Endothelial cell of umbilical vein (primary cell): ENCODE results near the gene COL6A3.

Experiments used
- EZH2 ChIP-seq: IDR thresholded peaks from 2 replicates; pipeline ENCODE4 v1.6.1; 2012; ENCODE audit warnings: borderline replicate concordance, low read depth, mild to moderate bottlenecking, moderate library complexity, low read length, inconsistent platforms; ENCODE audit not compliant: severe bottlenecking
- FOS ChIP-seq: IDR thresholded peaks from 2 replicates; pipeline ENCODE4 v1.6.1; 2011; ENCODE audit warnings: mild to moderate bottlenecking, low read length, moderate library complexity, borderline replicate concordance; ENCODE audit not compliant: insufficient read depth
- MYC ChIP-seq: IDR thresholded peaks from one replicate; pipeline ENCODE4 v1.6.1; 2011; ENCODE audit warnings: mild to moderate bottlenecking, low read depth, low read length
- POLR2A ChIP-seq: IDR thresholded peaks from 2 replicates; pipeline ENCODE4 v1.6.1; 2012; ENCODE audit warnings: low read depth, mild to moderate bottlenecking, control low read depth, low read length
- POLR2AphosphoS5 ChIP-seq: IDR thresholded peaks from 2 replicates; pipeline ENCODE4 v1.6.1; 2012; ENCODE audit warnings: low read depth, mild to moderate bottlenecking, control low read depth, low read length, moderate library complexity; ENCODE audit not compliant: insufficient read depth
- TF ChIP-seq, protein P1 (sequence below), 2 donors: IDR thresholded peaks; 1 replicate in 1 of 2; 2 replicates in 1 of 2; pipeline ENCODE4 v1.5.1; 2011; ENCODE audit warnings: low read length in 2 of 2, mild to moderate bottlenecking in 2 of 2, moderate library complexity in 2 of 2, control low read depth in 1 of 2, inconsistent platforms in 1 of 2, low read depth in 1 of 2; ENCODE audit not compliant: insufficient read depth in 1 of 2; ENCODE audit errors: extremely low read depth in 1 of 2

DNA sequence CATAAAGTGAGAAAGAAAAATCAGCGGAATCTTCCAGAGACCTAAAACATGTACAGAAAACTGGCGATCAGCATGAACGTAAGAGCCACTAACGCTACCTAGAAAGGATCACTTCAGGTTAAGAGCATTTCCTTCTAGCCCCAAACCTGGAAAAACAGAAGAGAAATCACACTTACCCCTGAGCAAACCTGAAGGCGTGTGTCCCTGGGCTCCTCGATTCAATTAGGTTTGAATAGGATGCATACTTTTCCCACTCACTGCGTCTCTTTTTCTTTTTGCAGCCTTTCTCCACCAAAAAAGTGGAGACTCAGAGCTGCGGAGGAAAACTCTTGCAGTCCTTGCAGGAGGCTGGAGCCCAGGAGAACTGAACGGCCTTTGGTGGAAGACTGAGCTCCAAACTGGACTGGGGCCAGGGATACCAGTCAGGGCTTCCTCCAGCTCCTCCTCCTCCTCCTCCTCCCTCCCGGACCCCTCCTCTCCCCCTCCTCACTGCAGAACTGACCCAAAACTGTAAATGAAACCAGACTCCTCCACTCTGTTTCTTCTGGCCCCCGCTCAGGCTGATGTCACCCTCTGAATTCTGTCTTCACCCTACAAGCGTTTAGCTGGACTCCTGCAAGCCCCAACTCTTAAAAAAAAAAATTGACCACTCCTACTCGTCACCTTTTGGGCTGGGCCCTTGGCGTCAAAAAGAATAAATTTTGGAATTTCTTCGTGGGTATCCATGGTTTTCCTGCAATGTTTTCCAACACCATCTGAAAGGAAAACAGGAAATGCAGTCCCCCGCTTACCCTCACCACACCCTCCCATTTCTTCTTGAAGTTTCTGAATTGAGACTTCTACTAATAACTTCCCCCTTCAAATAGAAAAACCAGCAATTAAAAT, at the start of gene COL6A3:
- no peak for TF ChIP-seq EZH2
- TF ChIP-seq POLR2A = no peak
- no peak for TF ChIP-seq POLR2AphosphoS5
- no peak for TF ChIP-seq FOS
- TF ChIP-seq, protein P1, sequence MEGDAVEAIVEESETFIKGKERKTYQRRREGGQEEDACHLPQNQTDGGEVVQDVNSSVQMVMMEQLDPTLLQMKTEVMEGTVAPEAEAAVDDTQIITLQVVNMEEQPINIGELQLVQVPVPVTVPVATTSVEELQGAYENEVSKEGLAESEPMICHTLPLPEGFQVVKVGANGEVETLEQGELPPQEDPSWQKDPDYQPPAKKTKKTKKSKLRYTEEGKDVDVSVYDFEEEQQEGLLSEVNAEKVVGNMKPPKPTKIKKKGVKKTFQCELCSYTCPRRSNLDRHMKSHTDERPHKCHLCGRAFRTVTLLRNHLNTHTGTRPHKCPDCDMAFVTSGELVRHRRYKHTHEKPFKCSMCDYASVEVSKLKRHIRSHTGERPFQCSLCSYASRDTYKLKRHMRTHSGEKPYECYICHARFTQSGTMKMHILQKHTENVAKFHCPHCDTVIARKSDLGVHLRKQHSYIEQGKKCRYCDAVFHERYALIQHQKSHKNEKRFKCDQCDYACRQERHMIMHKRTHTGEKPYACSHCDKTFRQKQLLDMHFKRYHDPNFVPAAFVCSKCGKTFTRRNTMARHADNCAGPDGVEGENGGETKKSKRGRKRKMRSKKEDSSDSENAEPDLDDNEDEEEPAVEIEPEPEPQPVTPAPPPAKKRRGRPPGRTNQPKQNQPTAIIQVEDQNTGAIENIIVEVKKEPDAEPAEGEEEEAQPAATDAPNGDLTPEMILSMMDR (IDR thresholded peaks at IDR 0.05; ENCODE audit: extremely low read depth in 1 of 2, insufficient read depth in 1 of 2, low read depth in 1 of 2, low read length in 2 of 2) = no peak
- TF ChIP-seq MYC = no peak
